MCF 10A (cell line): ENCODE measurements around the gene NME3. TPM values are rescaled to one million over a fixed set of nuclear protein-coding genes. Genes with fewer than 3 reads are reported as not detected.

Experiments
- BruUV-seq: library from RNA; stranded (reverse); fragments of 400-500 nt; replicated peaks from 2 replicates; lab custom pipeline; 2021; lab: Mats Ljungman, UMichigan
- CTCF ChIA-PET: fragments of 300-600 bp; sonication (Branson Sonifier 250); formaldehyde crosslinking; extraction: SDS; loops from one replicate; lab custom pipeline; 2021; ENCODE audit warnings: antibody characterized with exemption, inconsistent platforms; lab: Yijun Ruan, JAX
- POLR2A ChIA-PET: fragments of 300-600, 350-650 bp; sonication (Branson Sonifier 250); formaldehyde crosslinking; extraction: SDS; loops from one replicate; lab custom pipeline; 2020; ENCODE audit warnings: antibody characterized with exemption, inconsistent platforms; lab: Yijun Ruan, JAX
- DNase-seq: peaks from one replicate; pipeline ENCODE4 v3.0.0-alpha.2; 2018; ENCODE audit not compliant: unreplicated experiment
- H3K27ac Mint-ChIP-seq: one replicate; pipeline ENCODE4 v1.8.0; 2022; ENCODE audit warnings: mild to moderate bottlenecking, low read depth, mixed read lengths; ENCODE audit not compliant: unreplicated experiment
- H3K27me3 Mint-ChIP-seq: one replicate; pipeline ENCODE4 v1.8.0; 2022; ENCODE audit warnings: mixed read lengths; ENCODE audit not compliant: insufficient read depth, unreplicated experiment
- H3K36me3 Mint-ChIP-seq: one replicate; pipeline ENCODE4 v1.8.0; 2022; ENCODE audit warnings: mild to moderate bottlenecking, moderate library complexity, mixed read lengths; ENCODE audit not compliant: insufficient read depth, unreplicated experiment
- H3K4me1 Mint-ChIP-seq: one replicate; pipeline ENCODE4 v1.8.0; 2022; ENCODE audit warnings: mixed read lengths; ENCODE audit not compliant: insufficient read depth, unreplicated experiment
- H3K4me3 Mint-ChIP-seq: one replicate; pipeline ENCODE4 v1.8.0; 2022; ENCODE audit warnings: mild to moderate bottlenecking, moderate library complexity, mixed read lengths; ENCODE audit not compliant: unreplicated experiment
- H3K9me3 Mint-ChIP-seq: one replicate; pipeline ENCODE4 v1.8.0; 2022; ENCODE audit warnings: mixed read lengths; ENCODE audit not compliant: unreplicated experiment
- CTCF ChIP-seq: fragments of 200-600 bp; IDR thresholded peaks from one replicate; pipeline ENCODE4 v1.8.0; 2022; ENCODE audit warnings: antibody characterized with exemption, mild to moderate bottlenecking; ENCODE audit not compliant: unreplicated experiment
- intact Hi-C: fragments of 100-400 bp; cut with micrococcal nuclease; formaldehyde crosslinking; loops from 2 replicates; pipeline ENCODE4 v1.14.1; 2022
- total RNA-seq: library from RNA; stranded (reverse); gene quantifications from 2 replicates; pipeline ENCODE4 v1.2.3, GENCODE V29; 2022

The NME3 gene
- total RNA-seq, 1 experiment from 2014 or later, result 44.0 TPM

DNA sequence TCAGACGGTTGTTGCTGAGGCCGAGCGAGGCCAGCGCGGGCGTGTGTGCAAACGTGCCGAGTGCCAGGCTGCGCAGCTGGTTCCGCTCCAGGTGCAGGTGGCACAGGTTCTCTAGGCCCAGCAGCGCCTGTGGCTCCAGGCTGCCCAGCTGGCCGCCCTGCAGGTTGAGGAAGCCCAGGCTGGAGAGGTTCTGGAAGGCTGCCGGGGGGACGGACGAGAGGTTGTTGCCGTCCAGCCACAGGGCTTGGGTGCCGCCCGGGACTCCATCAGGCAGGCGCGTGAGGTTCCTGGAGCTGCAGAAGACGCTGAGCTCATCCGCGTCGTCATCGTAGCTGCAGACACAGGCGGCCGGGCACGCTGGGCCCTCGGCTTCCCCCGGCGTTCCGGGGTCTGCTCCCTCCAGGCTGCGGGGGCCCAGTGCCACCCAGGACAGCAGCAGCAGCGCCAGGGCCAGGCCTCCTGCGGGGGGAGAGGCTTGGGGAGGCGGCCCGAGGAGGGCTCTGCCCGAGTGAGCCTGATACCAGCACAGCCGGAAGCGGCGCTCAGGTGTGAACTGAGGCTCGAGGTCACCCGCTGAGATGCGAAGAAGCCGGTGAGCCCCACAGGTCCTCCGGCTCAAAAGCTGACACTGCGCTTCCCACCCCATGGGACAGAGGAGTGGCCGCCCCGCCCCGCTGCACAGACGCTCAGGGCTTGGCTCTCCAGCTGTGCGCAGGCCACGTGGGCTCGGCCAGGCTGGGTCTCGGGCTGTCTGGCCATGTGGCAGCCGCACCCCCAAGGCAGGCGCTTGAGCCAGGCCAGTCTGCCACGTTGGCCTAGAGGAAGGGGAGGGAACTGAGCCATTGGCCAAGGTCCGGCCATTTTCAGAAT is 20.8 kb upstream of the NME3 start:
- Mint-ChIP-seq H3K36me3 (peaks cover 2% of the 10 kb centered on the region), H3K4me3 (no peak overlapping the region), H3K9me3 (no peaks in the 10 kb centered on the region), H3K4me1 (no peaks in the 10 kb centered on the region), H3K27me3 (no peaks in the 10 kb centered on the region), H3K27ac (no peak overlapping the region)
- intact Hi-C loops, result no loop called here
- no peak for DNase-seq
- TF ChIP-seq CTCF, result no peak
- BruUV-seq, result no TSS peak
- POLR2A ChIA-PET, result interaction anchor here (0.6 to 2.0 kb wide), 2 partner anchors 10 kb away, joined by 3 to 13 read pairs; partner anchors contain the start of genes NUBP2 and SPSB3
- CTCF ChIA-PET, result interaction anchor here (0.5 kb wide), 1 partner anchor 371 kb away, joined by 3 read pairs; no protein-coding TSS in a partner anchor

DNA sequence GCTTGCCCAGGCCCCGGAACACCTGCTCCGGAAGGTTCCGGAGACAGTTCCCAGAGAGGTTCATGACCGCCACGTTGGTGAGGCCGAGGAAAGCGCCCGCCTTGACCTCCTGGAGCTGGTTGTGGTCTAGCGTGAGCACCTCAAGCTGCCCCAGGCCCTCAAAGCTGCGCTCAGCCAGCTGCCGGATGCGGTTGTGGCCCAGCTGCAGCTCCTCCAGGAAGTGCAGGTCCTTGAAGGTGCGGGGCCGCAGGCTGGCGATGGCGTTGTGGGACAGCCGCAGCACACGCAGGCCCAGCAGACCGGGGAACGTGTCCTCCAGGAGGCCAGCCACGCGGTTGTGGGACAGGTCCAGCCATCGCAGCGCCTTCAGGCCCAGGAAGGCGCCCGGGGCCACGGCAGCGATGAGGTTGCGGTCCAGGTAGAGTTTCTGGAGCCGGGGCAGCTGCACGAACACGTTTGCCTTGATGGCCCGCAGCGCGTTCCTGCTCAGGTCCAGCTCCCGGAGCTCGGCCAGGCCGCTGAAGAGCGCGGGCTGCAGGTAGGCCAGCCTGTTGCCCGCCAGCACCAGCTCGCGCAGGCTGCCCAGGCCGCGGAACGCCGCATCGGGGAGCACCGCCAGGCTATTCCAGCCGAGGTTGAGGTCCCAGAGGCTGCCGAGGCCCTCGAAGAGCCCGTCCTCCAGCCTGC is 20.1 kb upstream of the NME3 start:
- Mint-ChIP-seq H3K4me3 (no peak overlapping the region), H3K27me3 (no peaks in the 10 kb centered on the region), H3K4me1 (no peaks in the 10 kb centered on the region), H3K9me3 (no peaks in the 10 kb centered on the region), H3K27ac (no peak overlapping the region), H3K36me3 (peaks cover 5% of the 10 kb centered on the region)
- no peak for TF ChIP-seq CTCF
- no peak for DNase-seq
- POLR2A ChIA-PET, result interaction anchor here (2.0 kb wide), 1 partner anchor 9 kb away, joined by 13 read pairs; the partner anchor contains the start of genes NUBP2 and SPSB3
- no TSS peak for BruUV-seq
- CTCF ChIA-PET, result no interaction called here
- intact Hi-C loops, result no loop called here

- Mint-ChIP-seq H3K4me1 (no peaks in the 10 kb centered on the region), H3K4me3 (no peak overlapping the region), H3K27me3 (no peaks in the 10 kb centered on the region), H3K36me3 (peaks cover 5% of the 10 kb centered on the region), H3K27ac (no peak overlapping the region), H3K9me3 (no peaks in the 10 kb centered on the region)
- no peak for DNase-seq
- ChIA-PET POLR2A (interaction anchor here (2.0 kb wide), 1 partner anchor 9 kb away, joined by 13 read pairs; the partner anchor contains the start of genes NUBP2 and SPSB3), CTCF (no interaction called here)
- no peak for TF ChIP-seq CTCF
- no TSS peak for BruUV-seq
- intact Hi-C loops, result no loop called here
Observed at GRCh38 chr16:1790611-1791255, 19.4 kb upstream of the NME3 start.

- CTCF ChIA-PET, result no interaction called here
- H3K27ac Mint-ChIP-seq, result no peak overlapping the region
- no peaks in the 10 kb centered on the region for H3K27me3 Mint-ChIP-seq
- no peak overlapping the region for H3K4me3 Mint-ChIP-seq
- H3K4me1 Mint-ChIP-seq, result peaks cover under 1% of the 10 kb centered on the region
- DNase-seq, result no peak
- no TSS peak for BruUV-seq
- no peak for TF ChIP-seq CTCF
- no peaks in the 10 kb centered on the region for H3K9me3 Mint-ChIP-seq
- POLR2A ChIA-PET, result no interaction called here
- intact Hi-C loops, result no loop called here
- H3K36me3 Mint-ChIP-seq, result peaks cover 5% of the 10 kb centered on the region
Observed at GRCh38 chr16:1790261-1790610, 18.9 kb upstream of the NME3 start.
